GM19468 (cell line): Measurements from ENCODE around the gene TAPT1.
A peak's percentile ranks its signal among the peaks of the same experiment; 100 is the strongest.

Source experiments
- ATAC-seq: cut with Tn5 transposase; IDR thresholded peaks from one replicate; pipeline ENCODE4 v1.9.1; 2021; ENCODE audit warnings: mild to moderate bottlenecking, moderate library complexity, moderate number of reproducible peaks; ENCODE audit not compliant: unreplicated experiment; ENCODE audit errors: extremely low read depth

TAPT1 gene

GRCh38 chr4:16250661-16251365 is 24.5 kb upstream of the TAPT1 start:
- no peak for ATAC-seq

GRCh38 chr4:16248605-16249004 is 22.3 kb upstream of the TAPT1 start:
- no peak for ATAC-seq

DNA sequence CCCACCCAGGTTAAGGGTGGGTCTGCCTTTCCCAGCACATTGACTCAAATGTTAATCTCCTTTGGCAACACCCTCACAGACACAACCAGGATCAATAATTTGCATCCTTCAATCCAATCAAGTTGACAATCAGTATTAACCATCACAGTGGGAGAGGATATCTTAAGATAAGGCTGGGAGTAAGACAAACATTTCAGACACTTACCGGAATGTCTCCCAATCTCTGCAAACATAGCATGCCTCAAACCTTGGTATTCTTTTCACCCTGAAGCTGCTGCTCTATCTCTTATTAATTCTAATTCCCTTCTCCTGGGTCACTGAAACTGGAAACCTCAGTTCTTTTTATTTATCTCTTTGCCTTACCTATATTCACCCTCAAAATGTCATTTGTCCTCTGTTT is 19.0 kb upstream of the TAPT1 start:
- no peak for ATAC-seq

DNA sequence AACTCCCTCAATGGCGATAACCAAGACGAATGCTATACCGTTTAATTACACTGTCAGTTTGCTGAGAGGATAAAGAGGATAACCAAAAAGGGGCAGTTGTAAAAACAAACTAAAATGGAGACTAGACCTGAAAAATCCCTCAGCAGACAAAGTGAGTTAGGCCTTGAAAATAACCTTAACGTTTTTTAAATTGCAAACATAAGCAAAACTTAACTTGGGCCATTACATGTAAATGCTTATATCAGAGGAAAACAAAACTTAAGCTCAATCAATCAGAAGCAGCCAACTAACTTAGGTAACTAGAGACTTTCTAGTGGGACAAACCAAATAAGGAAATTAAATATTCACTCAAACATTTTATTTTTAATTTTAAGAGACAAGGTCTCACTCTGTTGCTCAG is 17.0 kb upstream of the TAPT1 start:
- ATAC-seq = no peak

DNA sequence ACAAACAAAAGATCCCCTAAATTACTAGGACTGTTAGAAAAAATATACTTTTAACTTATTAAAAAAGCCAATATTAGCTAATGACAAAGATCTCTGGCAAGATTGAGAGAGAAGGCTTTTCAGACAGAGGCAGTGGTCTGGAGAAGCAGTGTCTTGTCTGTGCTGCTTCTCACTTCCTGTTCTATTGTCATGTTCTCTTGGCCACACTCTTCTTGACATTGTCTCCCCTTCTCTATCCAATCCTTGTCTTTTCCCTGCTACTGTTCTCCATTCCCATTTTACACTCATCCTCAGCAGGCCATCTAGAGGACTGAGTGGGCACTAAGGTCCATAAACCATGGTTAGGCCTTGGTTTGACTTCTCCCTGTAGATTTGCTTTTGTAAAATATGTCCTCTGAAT is 14.0 kb upstream of the TAPT1 start:
- ATAC-seq = no peak

DNA sequence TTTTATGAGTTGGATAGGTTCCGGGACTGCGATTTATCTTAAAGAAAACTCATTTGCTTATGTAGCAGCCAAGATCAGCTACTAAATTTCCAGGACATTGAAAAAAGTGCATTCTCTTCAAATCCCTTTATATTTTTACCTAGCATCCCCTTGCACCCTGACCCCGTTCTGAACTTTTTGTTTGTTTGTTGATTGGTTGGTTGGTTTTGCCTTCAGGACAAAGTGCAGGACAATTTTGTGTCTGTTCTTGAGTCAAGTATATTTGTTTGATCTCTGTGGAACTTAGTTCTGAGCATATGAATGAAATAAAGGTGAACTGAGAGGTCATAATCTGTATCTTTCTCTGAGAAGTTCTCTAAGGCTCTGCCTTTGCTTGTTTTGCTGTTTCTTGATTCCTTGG is 12.8 kb upstream of the TAPT1 start:
- ATAC-seq = no peak

GRCh38 chr4:16238327-16238726 is 12.1 kb upstream of the TAPT1 start:
- no peak for ATAC-seq

GRCh38 chr4:16237715-16238114 is 11.4 kb upstream of the TAPT1 start:
- no peak for ATAC-seq

DNA sequence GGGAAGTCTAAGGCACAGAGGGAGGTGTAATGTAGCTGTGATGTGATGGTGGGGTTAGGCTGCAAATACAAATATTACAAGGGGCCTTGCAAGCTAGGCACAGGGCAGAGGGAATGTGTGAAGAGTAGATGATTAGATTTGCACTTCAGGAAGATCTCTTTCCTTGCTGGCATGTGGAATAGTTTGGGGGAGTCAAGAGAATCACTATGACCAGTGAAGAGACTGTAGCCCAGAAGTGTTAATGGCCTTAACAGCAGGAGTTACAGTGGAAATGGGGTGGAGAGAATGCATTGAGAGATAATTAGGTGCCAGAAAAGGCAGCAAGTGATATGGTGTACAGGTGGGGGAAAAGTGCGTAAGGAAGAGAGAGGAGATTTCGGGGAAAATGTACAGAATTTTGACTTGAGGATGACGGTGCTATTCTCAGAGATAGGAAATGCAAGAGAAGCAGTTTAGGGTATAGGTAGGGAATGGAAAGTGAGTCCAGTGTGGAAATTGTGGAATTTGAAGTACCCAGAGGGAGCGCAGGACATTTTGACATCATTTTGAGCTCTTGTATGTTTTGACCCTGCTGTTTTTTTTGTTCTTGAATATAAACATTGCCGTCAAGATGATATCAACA is 10.2 kb upstream of the TAPT1 start:
- ATAC-seq = no peak

DNA sequence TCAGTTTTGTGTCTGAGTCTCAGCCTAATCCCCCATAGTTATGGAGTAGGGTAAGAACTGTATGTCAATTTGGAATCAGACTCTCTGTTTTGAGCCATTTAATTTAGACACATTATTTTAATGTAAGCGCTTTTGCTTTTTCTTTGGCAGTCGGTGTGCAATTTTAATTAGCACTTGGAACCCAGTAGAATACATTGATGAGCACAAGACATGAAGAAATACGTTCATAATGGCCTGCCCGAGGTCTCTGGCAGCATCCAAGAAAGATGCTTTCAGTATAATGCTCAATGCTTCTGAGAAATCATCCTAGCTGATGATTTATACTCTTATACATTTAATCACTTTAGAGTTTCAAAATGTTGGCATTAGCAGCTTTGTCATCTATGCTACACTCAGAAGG is 8.9 kb upstream of the TAPT1 start:
- ATAC-seq = no peak

DNA sequence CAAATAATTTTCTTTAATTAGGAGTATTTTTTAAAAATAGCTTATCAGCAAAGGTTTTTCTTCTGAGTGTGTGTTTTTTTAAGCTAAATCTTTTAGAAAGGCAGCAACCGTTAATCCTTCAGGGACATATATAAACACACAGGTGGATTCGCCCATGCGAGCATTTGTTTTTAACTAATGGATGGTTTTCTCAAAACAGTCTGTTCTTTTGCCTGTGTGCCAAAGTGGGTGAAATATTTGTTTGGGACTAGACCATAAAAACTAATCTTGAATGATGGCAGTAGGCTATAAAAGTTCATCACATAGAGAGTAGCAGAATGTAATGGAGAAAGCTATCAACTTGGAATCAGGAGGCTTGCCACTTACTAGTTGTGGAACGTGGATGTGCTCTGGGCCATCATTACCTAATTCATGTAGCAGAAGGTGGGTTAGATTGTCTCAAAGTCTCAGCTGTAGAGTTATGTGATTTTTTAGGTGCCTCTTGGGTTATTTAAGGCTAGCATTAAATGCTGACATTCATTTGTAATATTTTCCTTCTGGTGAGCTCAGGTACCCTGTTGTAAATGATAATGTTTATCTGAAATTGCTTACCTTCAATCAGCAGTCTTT is 7.4 kb upstream of the TAPT1 start:
- no peak for ATAC-seq

DNA sequence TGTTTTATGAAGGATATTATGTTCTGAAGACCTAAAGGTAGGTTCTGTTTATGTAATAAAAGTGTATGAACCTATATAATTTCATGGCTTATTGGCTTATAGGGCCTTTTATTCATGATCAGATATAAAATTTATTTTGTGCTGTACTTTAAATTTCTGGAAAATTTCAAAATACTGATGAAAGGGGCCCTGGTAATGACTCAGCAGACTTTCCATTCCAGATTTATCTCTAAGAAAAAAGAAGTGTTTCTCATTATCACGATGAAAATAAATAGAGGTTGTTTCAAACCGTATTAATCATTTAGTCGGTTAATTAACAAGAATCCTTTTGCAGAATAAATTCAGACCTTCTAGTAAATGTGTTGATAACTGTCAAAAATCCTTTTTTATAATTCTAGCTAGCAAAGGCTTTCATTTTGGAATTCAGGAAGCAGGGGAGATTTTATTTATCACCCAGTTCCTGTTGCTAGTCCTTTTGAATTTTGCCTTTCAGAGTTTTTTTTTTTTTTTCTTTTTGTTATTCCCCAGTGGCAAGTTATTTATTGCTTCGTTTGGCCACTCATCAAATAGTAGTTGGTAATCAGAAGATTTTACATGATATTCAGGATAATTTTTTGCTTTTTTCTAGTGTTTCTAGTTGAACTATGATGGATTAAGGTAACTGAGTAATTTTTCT is 5.4 kb upstream of the TAPT1 start:
- ATAC-seq = no peak

- no peak for ATAC-seq
Observed at GRCh38 chr4:16230308-16230707, 4.0 kb upstream of the TAPT1 start.

GRCh38 chr4:16229604-16230003 is 3.3 kb upstream of the TAPT1 start:
- ATAC-seq = no peak

DNA sequence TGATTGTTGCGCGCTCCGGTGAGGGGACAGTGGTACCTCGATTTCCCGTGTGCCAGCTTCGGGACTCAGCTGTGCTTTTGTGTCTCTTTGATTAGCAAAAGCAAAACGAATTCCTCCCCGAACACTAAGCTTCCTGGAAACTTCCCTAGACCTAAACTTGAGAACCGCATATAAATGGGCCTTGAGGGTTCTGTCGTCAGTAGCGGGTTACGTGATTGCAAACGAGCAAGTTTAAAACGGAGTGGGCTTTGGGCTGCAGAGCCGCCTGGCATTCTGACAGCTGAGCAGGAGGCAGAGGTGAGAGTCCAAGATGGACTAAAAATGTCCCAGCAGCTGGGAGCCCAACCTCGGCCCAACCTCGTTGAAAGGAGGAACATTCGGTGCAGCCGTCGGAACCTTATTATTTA is 1.2 kb upstream of the TAPT1 start:
- ATAC-seq = no peak

DNA sequence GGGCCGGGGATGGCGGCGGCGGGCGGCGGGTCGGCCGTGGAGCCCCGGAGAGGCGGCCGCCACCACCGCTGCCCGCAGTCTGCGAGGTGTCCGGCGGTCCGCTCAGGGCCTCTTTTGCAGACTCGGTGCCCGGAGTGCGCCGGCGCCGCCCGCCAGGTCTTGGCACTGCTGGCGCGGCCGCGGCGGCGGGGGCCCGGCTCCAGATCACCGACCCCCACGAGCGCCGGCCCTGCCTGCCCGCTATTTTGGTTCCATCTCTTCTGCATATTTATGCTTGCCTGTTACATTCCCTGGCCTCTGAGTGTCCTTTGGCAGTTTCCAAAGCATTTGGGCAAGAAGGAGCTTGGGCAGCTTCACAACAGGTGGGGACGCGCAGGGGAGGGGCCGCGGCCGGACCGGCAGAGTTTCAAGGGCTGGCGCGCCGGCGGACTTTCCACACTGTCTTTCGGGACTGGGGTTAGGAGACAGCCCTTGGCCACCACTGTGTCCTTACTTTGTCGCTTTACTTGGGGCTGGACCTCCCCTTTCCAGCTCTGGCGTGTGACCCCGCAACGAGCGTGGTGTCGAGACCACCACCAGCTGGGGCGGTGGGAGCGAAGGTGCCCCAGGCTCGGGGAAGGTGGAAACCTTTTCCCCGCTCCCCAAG is 668 bp upstream of the TAPT1 start:
- peak; percentile 7 for ATAC-seq

DNA sequence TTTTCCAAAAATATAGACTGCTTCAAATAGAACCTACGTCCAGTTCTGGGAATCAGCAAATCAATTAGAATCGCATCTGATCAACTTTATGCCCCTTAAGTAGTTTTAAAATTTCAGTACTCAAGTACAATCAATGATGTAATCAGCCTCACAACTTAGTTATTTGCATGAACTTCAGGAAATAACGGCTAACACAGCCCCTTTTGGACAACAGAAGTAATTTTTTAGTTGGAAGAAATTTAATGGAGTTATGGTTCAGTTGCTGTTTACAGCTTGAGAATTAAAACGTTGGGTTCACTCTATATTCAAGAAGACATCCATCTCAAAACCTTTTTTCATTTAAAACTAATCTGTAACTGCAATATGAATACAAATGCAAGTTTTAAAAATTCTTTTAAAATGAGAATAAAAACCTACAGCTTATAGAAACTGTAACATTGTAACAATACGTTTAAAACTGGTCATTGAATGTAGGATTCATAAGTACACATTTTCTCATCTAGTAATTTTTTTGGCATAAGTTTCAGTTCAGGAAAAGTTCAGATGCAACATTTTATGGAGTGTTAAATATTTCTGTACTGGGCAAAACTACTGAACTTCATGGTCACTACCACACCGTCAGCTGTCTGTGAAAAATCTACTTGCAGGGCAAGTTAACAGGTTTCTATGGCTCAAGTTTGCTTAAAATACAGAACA is 956 bp downstream of the TAPT1 start:
- ATAC-seq = no peak

GRCh38 chr4:16224264-16225166 is 1.8 kb downstream of the TAPT1 start:
- ATAC-seq = no peak

DNA sequence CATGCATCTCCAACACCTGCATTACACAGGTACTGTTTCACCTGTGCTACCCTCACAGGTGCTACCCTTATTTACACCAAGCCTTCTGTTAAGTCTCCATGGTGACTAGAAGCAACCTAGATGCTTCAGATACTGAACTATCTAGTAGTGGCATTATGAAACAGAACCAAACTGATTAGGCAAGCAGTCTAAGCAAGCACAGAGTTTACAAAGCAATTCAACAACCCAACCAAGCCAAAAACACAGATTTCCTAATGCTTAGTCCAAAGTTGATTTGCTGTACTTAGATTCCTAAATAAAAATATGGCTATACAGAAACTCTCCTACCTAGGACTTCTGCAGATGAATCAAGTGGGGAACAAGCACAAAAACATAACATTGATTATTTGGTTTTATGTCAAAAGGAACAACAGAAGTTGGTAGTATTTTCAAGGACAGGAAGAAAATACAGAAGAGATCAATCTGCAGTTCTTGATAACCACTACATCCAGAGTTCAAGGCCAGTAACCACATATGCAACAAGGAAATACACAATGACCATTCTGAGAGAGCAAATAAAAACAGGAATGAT is 3.2 kb downstream of the TAPT1 start:
- ATAC-seq = no peak
